ENCODE measurements around the gene XPR1. TPM values are rescaled to one million over a fixed set of nuclear protein-coding genes. Genes with fewer than 3 reads are reported as not detected.
"Not testable (repeated sequence)": the region's sequence is repeated elsewhere in the genome, so short reads cannot be mapped to it uniquely, and the experiment has no call there.

Gene XPR1
- total RNA-seq, 1 donor from 2014 or later, result 25.4 TPM

GRCh38 chr1:180722586-180722985 is 90.8 kb downstream of the XPR1 start:
- Histone ChIP-seq H3K4me3 (ENCODE audit: low read depth, low read length) (no peak overlapping the region), H3K36me3 (ENCODE audit: control insufficient read depth, insufficient read depth, low read length) (no peaks in the 10 kb centered on the region), H3K27me3 (ENCODE audit: control insufficient read depth, insufficient read depth, low read length) (no peaks in the 10 kb centered on the region)
- TF ChIP-seq CTCF (IDR thresholded peaks at IDR 0.05; ENCODE audit: insufficient read depth, low read length, poor library complexity, severe bottlenecking), result no peak
- no peak for DNase-seq (ENCODE audit: low read depth)

GRCh38 chr1:180724055-180724454 is 92.2 kb downstream of the XPR1 start:
- no peak for TF ChIP-seq CTCF (IDR thresholded peaks at IDR 0.05; ENCODE audit: insufficient read depth, low read length, poor library complexity, severe bottlenecking)
- no peak for DNase-seq (ENCODE audit: low read depth)
- Histone ChIP-seq H3K36me3 (ENCODE audit: control insufficient read depth, insufficient read depth, low read length) (no peaks in the 10 kb centered on the region), H3K4me3 (ENCODE audit: low read depth, low read length) (no peak overlapping the region), H3K27me3 (ENCODE audit: control insufficient read depth, insufficient read depth, low read length) (no peaks in the 10 kb centered on the region)

DNA sequence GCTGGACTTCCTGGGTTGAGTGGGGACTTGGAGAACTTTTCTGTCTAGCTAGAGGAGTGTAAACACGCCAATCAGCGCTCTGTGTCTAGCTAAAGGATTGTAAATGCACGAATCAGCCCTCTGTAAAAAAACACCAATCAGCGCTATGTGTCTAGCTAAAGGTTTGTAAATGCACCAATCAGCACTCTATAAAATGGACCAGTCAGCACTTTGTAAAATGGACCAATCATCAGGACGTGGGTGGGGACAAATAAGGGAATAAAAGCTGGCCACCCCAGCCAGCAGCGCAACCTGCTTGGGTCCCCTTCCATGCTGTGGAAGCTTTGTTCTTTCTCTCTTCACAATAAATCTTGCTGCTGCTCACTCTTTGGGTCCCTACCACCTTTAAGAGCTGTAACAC is 94.2 kb downstream of the XPR1 start:
- H3K36me3 ChIP-seq (ENCODE audit: control insufficient read depth, insufficient read depth, low read length); H3K27me3 ChIP-seq (ENCODE audit: control insufficient read depth, insufficient read depth, low read length); DNase-seq (ENCODE audit: low read depth); H3K4me3 ChIP-seq (ENCODE audit: low read depth, low read length): not testable (repeated sequence)

DNA sequence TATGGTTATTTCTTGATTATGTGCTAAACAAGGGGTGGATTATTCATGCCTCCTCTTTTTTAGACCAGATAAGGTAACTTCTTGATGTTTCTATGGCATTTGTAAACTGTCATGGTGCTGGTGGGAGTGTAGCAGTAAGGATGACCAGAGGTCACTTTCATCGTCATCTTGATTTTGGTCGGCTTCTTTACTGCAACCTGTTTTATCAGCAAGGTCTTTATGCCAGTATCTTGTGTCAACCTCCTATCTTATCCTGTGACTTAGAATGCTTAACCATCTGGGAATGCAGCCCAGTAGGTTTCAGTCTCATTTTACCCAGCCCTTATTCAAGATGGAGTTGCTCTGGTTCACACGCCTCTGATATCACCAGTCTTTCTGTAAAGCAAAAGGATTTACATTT is 95.9 kb downstream of the XPR1 start:
- not testable (repeated sequence) for DNase-seq (ENCODE audit: low read depth); H3K36me3 ChIP-seq (ENCODE audit: control insufficient read depth, insufficient read depth, low read length); H3K4me3 ChIP-seq (ENCODE audit: low read depth, low read length); H3K27me3 ChIP-seq (ENCODE audit: control insufficient read depth, insufficient read depth, low read length)

DNA sequence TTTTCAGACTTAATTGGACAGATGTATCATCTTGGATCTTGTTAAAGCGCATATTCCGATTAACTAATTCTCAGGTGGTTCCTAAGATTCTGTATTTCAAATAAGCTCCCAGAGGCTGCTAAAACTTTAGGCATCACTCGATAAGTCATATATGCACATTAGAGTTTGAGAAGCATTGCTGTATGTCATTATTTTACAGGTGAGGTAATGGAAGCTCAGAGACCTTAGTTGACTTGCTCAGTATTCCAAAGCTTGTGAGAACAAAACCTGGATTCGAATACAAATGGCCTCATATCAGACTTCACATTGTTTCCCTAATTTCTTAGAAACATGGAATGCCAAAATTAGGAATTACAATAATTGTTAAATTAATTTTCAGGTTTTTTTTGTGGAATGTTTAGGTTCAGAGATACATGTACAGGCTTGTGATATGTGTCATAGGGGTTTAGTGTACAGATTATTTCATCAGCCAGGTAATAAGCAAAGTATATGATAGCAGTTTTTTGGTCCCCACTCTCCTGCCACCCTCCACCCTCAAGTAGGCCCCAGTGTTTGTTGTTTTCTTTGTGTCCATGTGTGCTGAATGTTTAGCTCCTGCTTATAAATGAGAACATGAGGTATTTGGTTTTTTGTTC is 96.8 kb downstream of the XPR1 start:
- Histone ChIP-seq H3K27me3 (ENCODE audit: control insufficient read depth, insufficient read depth, low read length) (no peaks in the 10 kb centered on the region), H3K4me3 (ENCODE audit: low read depth, low read length) (no peak overlapping the region), H3K36me3 (ENCODE audit: control insufficient read depth, insufficient read depth, low read length) (no peaks in the 10 kb centered on the region)
- TF ChIP-seq CTCF (IDR thresholded peaks at IDR 0.05; ENCODE audit: insufficient read depth, low read length, poor library complexity, severe bottlenecking), result no peak
- no peak for DNase-seq (ENCODE audit: low read depth)

GRCh38 chr1:180731131-180731530 is 99.3 kb downstream of the XPR1 start:
- no peak for TF ChIP-seq CTCF (IDR thresholded peaks at IDR 0.05; ENCODE audit: insufficient read depth, low read length, poor library complexity, severe bottlenecking)
- no peak for DNase-seq (ENCODE audit: low read depth)
- H3K4me3 ChIP-seq (ENCODE audit: low read depth, low read length), result no peak overlapping the region
- no peaks in the 10 kb centered on the region for H3K27me3 ChIP-seq (ENCODE audit: control insufficient read depth, insufficient read depth, low read length)
- no peaks in the 10 kb centered on the region for H3K36me3 ChIP-seq (ENCODE audit: control insufficient read depth, insufficient read depth, low read length)

DNA sequence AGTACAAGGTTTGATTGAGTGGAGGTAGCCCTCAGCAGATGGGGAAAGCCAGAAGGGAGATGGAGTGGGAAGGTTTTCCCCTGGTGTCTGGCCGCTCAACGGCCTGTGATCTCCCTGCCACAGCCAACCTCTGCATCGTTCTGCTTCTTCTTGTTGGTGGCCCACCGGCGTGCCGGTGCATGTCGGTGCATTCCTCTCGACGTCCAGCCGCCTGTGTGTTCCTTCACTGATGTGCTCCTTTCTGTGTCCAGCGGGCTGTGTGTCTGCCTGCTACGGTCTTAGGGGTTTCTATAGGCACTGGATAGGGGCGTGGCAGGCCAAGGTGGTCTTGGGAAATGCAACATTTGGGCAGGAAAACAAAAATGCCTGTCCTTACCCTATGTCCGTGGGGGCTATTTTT is 101.0 kb downstream of the XPR1 start:
- H3K4me3 ChIP-seq (ENCODE audit: low read depth, low read length), result no peak overlapping the region
- DNase-seq (ENCODE audit: low read depth), result no peak
- no peaks in the 10 kb centered on the region for H3K36me3 ChIP-seq (ENCODE audit: control insufficient read depth, insufficient read depth, low read length)
- no peak for TF ChIP-seq CTCF (IDR thresholded peaks at IDR 0.05; ENCODE audit: insufficient read depth, low read length, poor library complexity, severe bottlenecking)
- H3K27me3 ChIP-seq (ENCODE audit: control insufficient read depth, insufficient read depth, low read length), result no peaks in the 10 kb centered on the region
